Measurements from ENCODE around the gene ERG. TPM values are rescaled to one million over a fixed set of nuclear protein-coding genes. Genes with fewer than 3 reads are reported as not detected.

Gene ERG
- total and polyA plus RNA-seq, 12 donors, result 4.0 to 16.3 (median 11.2) TPM

- no peak for DNase-seq
- Histone ChIP-seq H3K27me3 (no peaks in the 10 kb centered on the region), H3K36me3 (replicated peaks in 1 of 2) (no peaks in the 10 kb centered on the region), H3K4me1 (replicated peaks in 1 of 2) (peaks cover 0 to 6% of the 10 kb centered on the region in 2 donors), H3K4me3 (no peak overlapping the region), H3K9me3 (replicated peaks in 1 of 3) (no peaks in the 10 kb centered on the region), H3K27ac (peak overlapping the region in 1 of 5 donors; percentile 2)
- WGBS, 4 donors, result 51 to 55% (median 54%) methylated on average over 7 to 8 of the region's 8 CpGs
- TF ChIP-seq POLR2A (IDR thresholded peaks at IDR 0.05) (no peak), CTCF (IDR thresholded peaks at IDR 0.05) (no peak)
- intact Hi-C loops (cut with DNase I), result no loop called here
These were observed 63.3 kb downstream of the ERG start for GRCh38 chr21:38434913-38435533.

GRCh38 chr21:38433471-38433870, 64.8 kb downstream of the ERG start:
- Histone ChIP-seq H3K9me3 (replicated peaks in 1 of 3) (no peaks in the 10 kb centered on the region), H3K36me3 (replicated peaks in 1 of 2) (no peaks in the 10 kb centered on the region), H3K27ac (no peak overlapping the region), H3K4me1 (replicated peaks in 1 of 2) (peaks cover 0 to under 1% of the 10 kb centered on the region in 2 donors), H3K4me3 (no peak overlapping the region), H3K27me3 (no peaks in the 10 kb centered on the region)
- WGBS, 4 donors, result 78 to 85% (median 83%) methylated on average over 8 of the region's 8 CpGs
- TF ChIP-seq POLR2A (IDR thresholded peaks at IDR 0.05) (no peak), CTCF (IDR thresholded peaks at IDR 0.05) (no peak)
- intact Hi-C loops (cut with DNase I), result no loop called here
- no peak for DNase-seq

- intact Hi-C loops (cut with DNase I), result no loop called here
- TF ChIP-seq POLR2A (IDR thresholded peaks at IDR 0.05) (no peak), CTCF (IDR thresholded peaks at IDR 0.05) (no peak)
- Histone ChIP-seq H3K9me3 (replicated peaks in 1 of 3) (no peaks in the 10 kb centered on the region), H3K36me3 (replicated peaks in 1 of 2) (no peaks in the 10 kb centered on the region), H3K4me3 (no peak overlapping the region), H3K27ac (no peak overlapping the region), H3K4me1 (replicated peaks in 1 of 2) (no peaks in the 10 kb centered on the region), H3K27me3 (no peaks in the 10 kb centered on the region)
- DNase-seq, result no peak
These were observed 67.8 kb downstream of the ERG start for GRCh38 chr21:38430401-38430984.

- no peaks in the 10 kb centered on the region for H3K27me3 ChIP-seq
- WGBS, 4 donors, result 86 to 91% (median 88%) methylated on average over 2 of the region's 2 CpGs
- no peak for DNase-seq
- H3K4me3 ChIP-seq, result no peak overlapping the region
- H3K27ac ChIP-seq, result no peak overlapping the region
- H3K4me1 ChIP-seq (replicated peaks in 1 of 2), result no peaks in the 10 kb centered on the region
- TF ChIP-seq CTCF (IDR thresholded peaks at IDR 0.05) (no peak), POLR2A (IDR thresholded peaks at IDR 0.05) (no peak)
- no peaks in the 10 kb centered on the region for H3K36me3 ChIP-seq (replicated peaks in 1 of 2)
- intact Hi-C loops (cut with DNase I), result no loop called here
- no peaks in the 10 kb centered on the region for H3K9me3 ChIP-seq (replicated peaks in 1 of 3)
These were observed 69.3 kb downstream of the ERG start for GRCh38 chr21:38429011-38429410.

Measured in adrenal gland (tissue), 12 donors.